GM12873 (cell line): ENCODE results near the gene SLC1A2.

Experiments
- TF ChIP-seq, protein P1 (sequence below): IDR thresholded peaks from 2 replicates; pipeline ENCODE4 v1.5.1; 2012; ENCODE audit warnings: low read depth, mild to moderate bottlenecking, moderate library complexity, low read length, control low read depth; ENCODE audit not compliant: insufficient read depth; ENCODE audit errors: missing control alignments

Gene SLC1A2

DNA sequence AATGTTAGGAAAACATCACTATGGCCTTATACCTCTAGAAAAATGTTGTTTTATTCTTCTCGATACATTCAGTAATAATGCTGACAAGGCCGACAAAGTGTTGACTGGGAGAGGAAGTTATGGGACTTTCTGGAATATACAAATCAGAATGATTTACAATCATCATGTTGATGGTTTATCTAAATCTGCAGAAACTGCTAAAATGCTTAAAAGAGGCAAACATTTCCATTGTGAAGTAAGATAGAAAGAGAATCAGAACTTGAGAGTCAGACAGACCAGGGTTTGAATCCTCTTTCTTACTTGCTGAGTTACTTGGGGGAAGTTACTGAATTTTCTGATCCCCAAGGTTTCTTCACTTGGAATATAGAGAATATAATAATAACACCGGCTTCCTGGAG lies 191.0 kb downstream of the SLC1A2 start:
- TF ChIP-seq, protein P1, sequence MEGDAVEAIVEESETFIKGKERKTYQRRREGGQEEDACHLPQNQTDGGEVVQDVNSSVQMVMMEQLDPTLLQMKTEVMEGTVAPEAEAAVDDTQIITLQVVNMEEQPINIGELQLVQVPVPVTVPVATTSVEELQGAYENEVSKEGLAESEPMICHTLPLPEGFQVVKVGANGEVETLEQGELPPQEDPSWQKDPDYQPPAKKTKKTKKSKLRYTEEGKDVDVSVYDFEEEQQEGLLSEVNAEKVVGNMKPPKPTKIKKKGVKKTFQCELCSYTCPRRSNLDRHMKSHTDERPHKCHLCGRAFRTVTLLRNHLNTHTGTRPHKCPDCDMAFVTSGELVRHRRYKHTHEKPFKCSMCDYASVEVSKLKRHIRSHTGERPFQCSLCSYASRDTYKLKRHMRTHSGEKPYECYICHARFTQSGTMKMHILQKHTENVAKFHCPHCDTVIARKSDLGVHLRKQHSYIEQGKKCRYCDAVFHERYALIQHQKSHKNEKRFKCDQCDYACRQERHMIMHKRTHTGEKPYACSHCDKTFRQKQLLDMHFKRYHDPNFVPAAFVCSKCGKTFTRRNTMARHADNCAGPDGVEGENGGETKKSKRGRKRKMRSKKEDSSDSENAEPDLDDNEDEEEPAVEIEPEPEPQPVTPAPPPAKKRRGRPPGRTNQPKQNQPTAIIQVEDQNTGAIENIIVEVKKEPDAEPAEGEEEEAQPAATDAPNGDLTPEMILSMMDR, result no peak

DNA sequence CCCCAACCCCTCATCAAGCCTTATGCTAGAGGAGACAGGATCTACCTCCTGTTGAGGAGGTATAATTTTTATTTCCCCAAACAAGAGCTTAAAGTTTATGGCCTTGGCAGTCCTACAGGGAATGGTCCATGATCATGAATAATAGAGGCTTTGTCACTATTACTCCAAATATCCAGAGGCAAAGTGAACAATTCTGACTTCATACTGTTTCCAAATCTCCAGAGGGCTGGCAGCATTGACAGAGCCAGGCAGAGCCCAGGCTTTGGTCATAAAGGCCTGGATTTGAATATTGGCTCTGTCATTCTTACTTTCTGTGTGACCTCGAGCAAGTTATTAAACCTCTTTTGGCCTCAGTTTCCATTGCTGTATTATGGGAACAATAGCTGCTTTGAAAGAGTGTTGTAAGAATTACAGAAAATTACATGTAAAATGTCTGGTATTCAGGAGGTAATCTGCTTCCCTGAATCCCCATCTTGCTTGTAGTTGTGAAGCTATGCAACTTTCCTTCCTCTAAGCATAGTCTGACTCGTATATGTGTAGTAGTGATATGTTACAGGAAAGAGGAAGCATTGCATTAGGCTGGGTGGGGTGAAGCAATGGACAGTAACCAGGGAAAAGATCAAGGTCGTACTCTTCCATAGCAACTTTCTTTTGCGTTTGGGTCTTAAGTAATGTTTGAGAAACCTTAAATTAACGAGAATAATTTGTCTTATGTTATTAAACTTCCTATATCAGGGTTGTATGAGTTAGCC lies 191.6 kb downstream of the SLC1A2 start:
- TF ChIP-seq, protein P1, result no peak

DNA sequence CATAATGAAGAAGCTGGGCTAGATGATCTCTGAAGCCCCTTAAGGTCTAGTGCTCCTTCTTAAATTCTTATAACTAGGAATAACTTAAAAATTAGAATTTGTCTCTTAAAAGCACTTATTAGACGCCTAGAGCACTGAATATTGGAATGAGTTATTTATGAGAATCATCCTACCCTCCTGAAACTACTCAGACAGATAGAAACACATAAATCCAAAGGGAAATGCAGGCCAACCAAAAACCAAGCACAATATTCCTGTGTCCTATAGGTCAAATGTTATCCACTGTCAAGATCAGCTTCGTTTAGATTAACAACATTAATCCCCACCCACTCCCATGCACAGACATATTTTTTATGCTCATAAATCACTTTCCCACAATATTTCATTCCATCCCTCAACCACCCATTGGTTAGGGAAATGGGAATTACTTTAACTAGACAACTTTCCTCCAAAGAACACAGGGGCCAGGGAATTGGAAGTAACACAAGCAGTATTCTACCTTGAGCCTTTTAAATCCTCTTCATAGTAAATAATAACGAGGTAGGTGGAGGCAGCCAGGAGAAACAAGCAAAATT lies 193.3 kb downstream of the SLC1A2 start:
- TF ChIP-seq, protein P1, result no peak

DNA sequence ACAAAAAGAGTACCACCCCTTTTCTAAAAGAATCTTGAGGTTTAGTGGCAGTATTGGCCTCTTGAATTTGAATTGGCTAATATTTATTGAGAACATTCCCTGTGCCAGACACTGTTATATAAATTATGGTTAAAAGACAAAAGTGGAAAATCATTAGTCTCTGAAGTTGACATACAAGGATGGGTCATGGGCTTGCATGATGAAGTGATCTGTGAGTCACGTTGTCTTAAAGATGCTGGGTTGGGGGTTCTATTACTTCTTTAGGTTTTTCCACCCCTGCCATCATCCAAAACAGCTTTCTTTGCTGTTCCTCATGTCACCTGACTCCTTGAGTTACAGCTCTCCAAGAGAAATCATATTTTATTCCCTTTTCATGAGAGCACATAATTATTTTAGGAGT lies 195.4 kb downstream of the SLC1A2 start:
- TF ChIP-seq, protein P1, result no peak

DNA sequence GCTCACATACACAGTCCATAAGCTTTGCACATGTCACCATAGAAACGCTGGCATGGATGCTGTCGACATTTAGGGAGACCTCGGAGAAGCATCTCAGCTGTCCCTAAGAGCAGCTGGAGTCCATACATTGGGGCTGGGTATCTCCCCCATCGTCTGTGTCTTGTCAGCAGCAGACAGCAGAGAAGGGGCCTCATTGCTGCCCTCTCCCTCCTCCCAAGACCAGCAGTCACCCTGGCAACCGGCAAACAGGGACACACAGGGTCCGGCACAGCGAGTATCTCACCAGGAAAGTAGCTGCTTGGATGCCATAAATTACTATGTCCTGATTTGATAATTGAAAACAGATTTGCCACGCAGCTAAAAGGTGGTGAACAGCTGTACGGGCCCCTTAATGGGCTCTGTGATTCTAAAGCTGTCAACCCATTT lies 196.0 kb downstream of the SLC1A2 start:
- TF ChIP-seq, protein P1, result no peak

DNA sequence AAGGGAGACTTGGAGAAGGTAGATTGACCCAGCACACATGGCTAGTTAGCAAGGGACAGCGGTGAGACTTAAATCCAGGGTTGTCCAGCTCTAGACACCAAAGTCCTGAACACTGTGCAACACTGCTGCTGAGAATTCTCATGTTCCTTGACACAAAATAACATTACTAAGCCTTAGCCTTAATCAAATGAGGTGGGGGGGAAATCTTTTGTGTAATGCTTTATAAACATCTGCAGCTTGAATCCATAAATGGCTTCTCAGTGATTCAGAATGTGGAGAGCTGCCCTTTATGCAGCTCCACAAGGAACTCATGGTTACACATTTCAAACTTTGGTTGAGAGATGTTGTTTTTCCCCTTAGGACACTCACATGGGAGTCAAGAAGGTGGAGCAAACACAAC lies 200.4 kb downstream of the SLC1A2 start:
- TF ChIP-seq, protein P1, result no peak

DNA sequence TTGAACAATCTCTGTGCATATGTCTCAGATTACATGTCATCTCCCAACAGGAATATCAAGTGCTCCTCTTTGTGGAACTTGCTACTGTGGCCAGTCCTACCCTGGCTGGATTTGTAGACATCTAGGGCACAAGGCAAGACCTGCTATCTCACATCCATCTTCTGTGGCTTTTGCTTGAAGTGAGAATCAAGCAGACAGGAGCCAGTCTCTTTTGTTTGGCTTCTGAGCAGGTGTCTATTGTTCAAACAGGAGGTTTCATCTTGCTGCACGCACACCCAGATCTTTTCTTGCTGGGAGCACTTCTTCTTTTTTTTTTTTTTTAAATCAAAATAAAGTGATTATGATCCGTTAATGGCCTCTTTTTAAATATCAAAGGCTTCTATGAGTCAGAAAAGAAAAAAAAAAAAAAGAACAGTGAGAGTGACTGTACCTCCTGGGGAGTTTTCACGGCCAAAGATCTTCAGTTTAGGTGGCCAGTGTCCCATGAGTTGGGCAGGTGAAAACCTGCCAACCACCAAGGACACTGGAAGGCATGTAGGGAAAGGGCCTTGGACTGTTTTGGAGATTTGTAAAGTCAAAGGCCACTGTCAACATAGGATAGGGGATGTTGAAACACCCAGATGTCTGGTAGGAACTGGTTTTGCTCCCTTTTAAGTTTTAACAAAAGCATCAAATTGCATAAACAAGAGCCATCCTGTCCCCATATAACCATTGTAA lies 202.2 kb downstream of the SLC1A2 start:
- TF ChIP-seq, protein P1, result no peak
